Measurements from ENCODE around the gene SPTAN1.
"Not testable (repeated sequence)": the region's sequence is repeated elsewhere in the genome, so short reads cannot be mapped to it uniquely, and the experiment has no call there.

SPTAN1 gene

GRCh38 chr9:128552153-128552743, at the start of gene SPTAN1:
TSS of gene SPTAN1 (plus strand) at chr9:128552587. CDS start at chr9:128566741, 14,154 bp downstream.
- Histone ChIP-seq H3K27ac (ENCODE audit: low read depth, low read length) (peak within 1 kb of the TSS; percentile 93), H3K9ac (ENCODE audit: low read length) (peak within 1 kb of the TSS; percentile 12), H3K4me1 (ENCODE audit: control insufficient read depth, insufficient read depth, low read length) (peaks cover 45% of the 10 kb centered on the region), H3K27me3 (ENCODE audit: control insufficient read depth, insufficient read depth, low read length) (no peaks in the 10 kb centered on the region), H3K36me3 (ENCODE audit: control insufficient read depth, insufficient read depth, low read length) (no peaks in the 10 kb centered on the region), H3K4me3 (ENCODE audit: low read length) (peak within 1 kb of the TSS; percentile 72)

GRCh38 chr9:128503415-128503825, 49.0 kb upstream of the SPTAN1 start:
- H3K4me1 ChIP-seq (ENCODE audit: control insufficient read depth, insufficient read depth, low read length); H3K27ac ChIP-seq (ENCODE audit: low read depth, low read length); H3K27me3 ChIP-seq (ENCODE audit: control insufficient read depth, insufficient read depth, low read length); H3K9ac ChIP-seq (ENCODE audit: low read length): not testable (repeated sequence)
- peak overlapping the region; percentile 93 for H3K4me3 ChIP-seq (ENCODE audit: low read length)
- peaks cover 11% of the 10 kb centered on the region for H3K36me3 ChIP-seq (ENCODE audit: control insufficient read depth, insufficient read depth, low read length)

- Histone ChIP-seq H3K27ac (ENCODE audit: low read depth, low read length) (no peak overlapping the region), H3K9ac (ENCODE audit: low read length) (no peak overlapping the region), H3K4me1 (ENCODE audit: control insufficient read depth, insufficient read depth, low read length) (peaks cover 9% of the 10 kb centered on the region), H3K27me3 (ENCODE audit: control insufficient read depth, insufficient read depth, low read length) (no peaks in the 10 kb centered on the region), H3K36me3 (ENCODE audit: control insufficient read depth, insufficient read depth, low read length) (peaks cover 8% of the 10 kb centered on the region), H3K4me3 (ENCODE audit: low read length) (peak overlapping the region; percentile 93)
Measured at GRCh38 chr9:128503870-128504269, 48.5 kb upstream of the SPTAN1 start.

- peak within 1 kb of the TSS; percentile 93 for H3K4me3 ChIP-seq (ENCODE audit: low read length)
- peaks cover 10% of the 10 kb centered on the region for H3K36me3 ChIP-seq (ENCODE audit: control insufficient read depth, insufficient read depth, low read length)
- no peaks in the 10 kb centered on the region for H3K27me3 ChIP-seq (ENCODE audit: control insufficient read depth, insufficient read depth, low read length)
- H3K9ac ChIP-seq (ENCODE audit: low read length) = peak within 1 kb of the TSS; percentile 95
- peaks cover 9% of the 10 kb centered on the region for H3K4me1 ChIP-seq (ENCODE audit: control insufficient read depth, insufficient read depth, low read length)
- peak within 1 kb of the TSS; percentile 88 for H3K27ac ChIP-seq (ENCODE audit: low read depth, low read length)
Measured at GRCh38 chr9:128504485-128505413, 47.6 kb upstream of the SPTAN1 start, which contains the start of gene GLE1. TSS of gene GLE1 (plus strand) at chr9:128504719. CDS start at chr9:128504806, 87 bp downstream.

- Histone ChIP-seq H3K4me3 (ENCODE audit: low read length) (peak overlapping the region; percentile 93), H3K4me1 (ENCODE audit: control insufficient read depth, insufficient read depth, low read length) (peaks cover 9% of the 10 kb centered on the region), H3K9ac (ENCODE audit: low read length) (peak overlapping the region; percentile 95), H3K36me3 (ENCODE audit: control insufficient read depth, insufficient read depth, low read length) (peaks cover 6% of the 10 kb centered on the region), H3K27ac (ENCODE audit: low read depth, low read length) (no peak overlapping the region), H3K27me3 (ENCODE audit: control insufficient read depth, insufficient read depth, low read length) (no peaks in the 10 kb centered on the region)
Measured at GRCh38 chr9:128505414-128505765, 47.0 kb upstream of the SPTAN1 start.

GRCh38 chr9:128505906-128506305, 46.5 kb upstream of the SPTAN1 start:
- H3K36me3 ChIP-seq (ENCODE audit: control insufficient read depth, insufficient read depth, low read length); H3K4me1 ChIP-seq (ENCODE audit: control insufficient read depth, insufficient read depth, low read length); H3K27me3 ChIP-seq (ENCODE audit: control insufficient read depth, insufficient read depth, low read length); H3K9ac ChIP-seq (ENCODE audit: low read length); H3K27ac ChIP-seq (ENCODE audit: low read depth, low read length): not testable (repeated sequence)
- peak overlapping the region; percentile 93 for H3K4me3 ChIP-seq (ENCODE audit: low read length)

- Histone ChIP-seq H3K27ac (ENCODE audit: low read depth, low read length) (no peak overlapping the region), H3K27me3 (ENCODE audit: control insufficient read depth, insufficient read depth, low read length) (no peaks in the 10 kb centered on the region), H3K36me3 (ENCODE audit: control insufficient read depth, insufficient read depth, low read length) (peaks cover 10% of the 10 kb centered on the region), H3K4me1 (ENCODE audit: control insufficient read depth, insufficient read depth, low read length) (no peaks in the 10 kb centered on the region), H3K9ac (ENCODE audit: low read length) (no peak overlapping the region), H3K4me3 (ENCODE audit: low read length) (no peak overlapping the region)
Measured at GRCh38 chr9:128512820-128513219, 39.6 kb upstream of the SPTAN1 start.

- no peak overlapping the region for H3K9ac ChIP-seq (ENCODE audit: low read length)
- peaks cover 2% of the 10 kb centered on the region for H3K4me1 ChIP-seq (ENCODE audit: control insufficient read depth, insufficient read depth, low read length)
- H3K36me3 ChIP-seq (ENCODE audit: control insufficient read depth, insufficient read depth, low read length) = peaks cover 12% of the 10 kb centered on the region
- H3K27me3 ChIP-seq (ENCODE audit: control insufficient read depth, insufficient read depth, low read length) = no peaks in the 10 kb centered on the region
- no peak overlapping the region for H3K27ac ChIP-seq (ENCODE audit: low read depth, low read length)
- H3K4me3 ChIP-seq (ENCODE audit: low read length) = no peak overlapping the region
Measured at GRCh38 chr9:128521956-128522355, 30.4 kb upstream of the SPTAN1 start.

- no peaks in the 10 kb centered on the region for H3K27me3 ChIP-seq (ENCODE audit: control insufficient read depth, insufficient read depth, low read length)
- H3K36me3 ChIP-seq (ENCODE audit: control insufficient read depth, insufficient read depth, low read length) = peaks cover 12% of the 10 kb centered on the region
- H3K9ac ChIP-seq (ENCODE audit: low read length) = no peak overlapping the region
- H3K27ac ChIP-seq (ENCODE audit: low read depth, low read length) = no peak overlapping the region
- H3K4me3 ChIP-seq (ENCODE audit: low read length) = no peak overlapping the region
- peaks cover 2% of the 10 kb centered on the region for H3K4me1 ChIP-seq (ENCODE audit: control insufficient read depth, insufficient read depth, low read length)
Measured at GRCh38 chr9:128523199-128523925, 29.0 kb upstream of the SPTAN1 start.

- Histone ChIP-seq H3K27me3 (ENCODE audit: control insufficient read depth, insufficient read depth, low read length) (no peaks in the 10 kb centered on the region), H3K4me1 (ENCODE audit: control insufficient read depth, insufficient read depth, low read length) (peaks cover 2% of the 10 kb centered on the region), H3K4me3 (ENCODE audit: low read length) (no peak overlapping the region), H3K36me3 (ENCODE audit: control insufficient read depth, insufficient read depth, low read length) (peaks cover 21% of the 10 kb centered on the region), H3K27ac (ENCODE audit: low read depth, low read length) (no peak overlapping the region), H3K9ac (ENCODE audit: low read length) (no peak overlapping the region)
Measured at GRCh38 chr9:128526720-128527119, 25.7 kb upstream of the SPTAN1 start.

- H3K9ac ChIP-seq (ENCODE audit: low read length) = no peak overlapping the region
- no peaks in the 10 kb centered on the region for H3K27me3 ChIP-seq (ENCODE audit: control insufficient read depth, insufficient read depth, low read length)
- no peak overlapping the region for H3K27ac ChIP-seq (ENCODE audit: low read depth, low read length)
- no peak overlapping the region for H3K4me3 ChIP-seq (ENCODE audit: low read length)
- peaks cover 18% of the 10 kb centered on the region for H3K36me3 ChIP-seq (ENCODE audit: control insufficient read depth, insufficient read depth, low read length)
- no peaks in the 10 kb centered on the region for H3K4me1 ChIP-seq (ENCODE audit: control insufficient read depth, insufficient read depth, low read length)
Measured at GRCh38 chr9:128528445-128529160, 23.8 kb upstream of the SPTAN1 start.

- Histone ChIP-seq H3K9ac (ENCODE audit: low read length) (no peak overlapping the region), H3K4me3 (ENCODE audit: low read length) (no peak overlapping the region), H3K27ac (ENCODE audit: low read depth, low read length) (no peak overlapping the region), H3K36me3 (ENCODE audit: control insufficient read depth, insufficient read depth, low read length) (peaks cover 18% of the 10 kb centered on the region), H3K27me3 (ENCODE audit: control insufficient read depth, insufficient read depth, low read length) (no peaks in the 10 kb centered on the region), H3K4me1 (ENCODE audit: control insufficient read depth, insufficient read depth, low read length) (no peaks in the 10 kb centered on the region)
Measured at GRCh38 chr9:128529191-128529590, 23.2 kb upstream of the SPTAN1 start.
